CD4-positive, alpha-beta T cell treated with Interleukin-1 beta for 1 hour (primary cell): ENCODE data around the gene INPP5A.
"Not testable (repeated sequence)": the region's sequence is repeated elsewhere in the genome, so short reads cannot be mapped to it uniquely, and the experiment has no call there.

Experiments used
- DNase-seq, 2 donors: peaks; one replicate each; pipeline ENCODE4 v3.0.0-alpha.2; 2020 to 2022

Gene INPP5A

DNA sequence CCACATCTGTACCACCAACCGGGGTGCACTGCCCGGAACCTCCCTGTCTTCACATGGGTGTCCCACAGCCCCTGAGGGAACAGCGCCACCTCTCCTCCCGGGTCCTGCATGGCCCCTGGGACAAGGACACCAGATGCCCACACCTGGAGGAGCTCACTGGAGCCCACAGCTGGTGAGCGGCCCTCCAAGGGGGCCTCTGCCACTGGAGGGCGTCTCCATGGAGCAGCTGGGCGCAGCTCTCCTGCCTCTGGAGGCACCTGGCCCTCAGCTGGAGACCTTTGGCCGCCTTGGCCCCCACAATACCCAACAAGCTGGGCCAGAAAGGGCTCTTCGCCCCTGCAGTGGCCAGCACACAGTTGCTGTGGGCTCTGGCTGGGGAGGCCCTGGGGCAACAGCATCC is 255.6 kb downstream of the INPP5A start:
- DNase-seq: no peak

DNA sequence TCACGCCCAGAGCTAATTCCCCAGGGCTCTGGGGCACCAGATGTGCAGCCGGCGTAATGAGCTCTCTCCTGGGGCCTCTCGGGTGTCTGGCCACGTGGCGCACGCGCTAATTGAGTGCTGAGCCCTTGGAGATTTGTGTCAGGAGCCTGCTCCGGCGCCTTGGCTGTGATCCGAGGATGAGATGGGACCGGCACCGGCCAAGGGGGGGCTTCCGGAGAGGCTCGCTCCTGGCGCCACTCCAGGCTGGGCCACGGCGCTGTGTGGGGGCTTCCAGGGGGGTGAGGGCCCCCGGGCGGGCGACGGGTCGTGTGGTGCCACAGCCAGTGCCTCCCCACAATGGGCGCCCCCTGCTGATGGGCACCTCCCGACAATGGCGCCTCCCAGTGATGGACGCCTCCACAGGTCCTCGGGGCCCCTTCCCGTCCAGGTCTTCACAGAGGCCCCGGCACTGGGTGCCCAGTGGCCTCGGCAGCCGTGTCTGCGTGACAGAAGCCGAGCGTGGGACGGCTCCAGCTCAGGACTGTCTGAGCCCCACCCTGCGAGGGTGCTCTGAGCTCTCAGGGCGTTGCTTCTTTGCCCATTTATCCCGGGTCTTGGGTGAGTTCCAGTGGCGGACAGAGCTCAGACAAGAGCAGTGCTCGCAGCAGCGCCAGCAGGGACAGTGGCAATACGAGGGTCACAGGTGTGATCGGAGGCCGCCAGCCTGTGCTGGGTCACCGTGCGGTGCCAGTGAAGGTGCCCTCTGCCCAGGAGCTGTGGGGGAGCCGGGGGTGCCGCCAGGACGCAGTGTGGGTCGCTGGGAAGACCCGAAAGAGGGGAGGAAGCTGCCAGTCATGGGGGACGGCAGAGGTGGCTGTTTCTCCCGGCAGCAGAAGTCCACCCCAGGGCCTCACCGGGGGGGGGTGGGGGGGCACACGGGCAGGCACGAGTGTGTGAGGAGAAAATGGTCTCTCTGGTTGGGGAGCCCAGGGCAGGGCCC is 256.6 kb downstream of the INPP5A start:
- no peak for DNase-seq

DNA sequence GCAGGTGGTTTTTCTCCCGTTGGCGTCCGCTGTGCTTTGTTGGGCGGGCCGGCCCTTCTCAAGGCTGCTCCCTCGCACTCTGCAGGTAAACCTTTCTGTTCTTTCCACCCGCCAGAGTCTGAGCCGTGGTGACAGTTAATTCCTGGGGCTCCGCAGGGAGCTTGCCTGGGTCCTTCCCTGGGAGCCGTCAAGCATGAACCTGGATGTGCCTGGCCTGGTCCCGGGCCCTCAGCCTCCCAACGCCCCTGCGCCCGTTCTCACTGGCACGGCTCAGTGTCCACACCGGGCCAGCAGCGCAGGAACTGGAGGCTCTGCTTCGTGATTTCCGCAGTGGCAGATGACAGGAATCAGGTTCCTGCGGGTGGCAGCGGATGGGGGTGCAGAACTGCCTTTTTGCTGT is 259.3 kb downstream of the INPP5A start:
- DNase-seq: no peak

DNA sequence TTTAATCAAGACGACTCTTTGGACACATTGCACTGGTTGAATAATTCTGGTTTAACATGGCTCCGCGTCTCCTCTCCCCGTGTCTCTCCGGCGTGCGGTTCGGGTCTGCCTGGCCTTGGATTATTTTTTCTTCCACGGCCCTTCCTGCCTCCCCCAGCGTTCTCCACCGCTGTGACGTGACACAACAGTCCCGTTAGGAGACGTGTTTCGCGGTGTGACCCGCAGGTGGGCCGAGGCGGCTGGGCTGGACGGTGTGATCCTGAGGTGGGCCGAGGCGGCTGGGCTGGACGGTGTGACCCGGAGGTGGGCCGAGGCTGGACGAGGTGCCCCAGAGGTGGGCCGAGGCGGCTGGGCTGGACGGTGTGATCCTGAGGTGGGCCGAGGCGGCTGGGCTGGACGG is 260.4 kb downstream of the INPP5A start:
- DNase-seq: not testable (repeated sequence)

DNA sequence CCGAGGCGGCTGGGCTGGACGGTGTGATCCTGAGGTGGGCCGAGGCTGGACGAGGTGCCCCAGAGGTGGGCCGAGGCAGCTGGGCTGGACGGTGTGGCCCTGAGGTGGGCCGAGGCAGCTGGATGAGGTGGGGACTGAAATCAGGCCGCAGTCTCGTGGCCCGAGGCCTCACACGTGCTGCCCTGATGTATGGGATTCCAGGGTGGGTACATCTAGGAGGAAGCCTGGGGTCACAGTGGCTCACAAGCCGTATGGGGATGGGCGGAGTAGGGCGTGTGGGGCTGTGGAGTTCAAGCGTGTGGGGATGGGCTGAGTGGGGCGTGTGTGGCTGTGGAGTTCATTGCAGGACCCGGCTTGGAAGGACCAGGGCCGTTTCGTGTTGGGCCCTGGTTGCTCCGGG is 260.8 kb downstream of the INPP5A start:
- no peak for DNase-seq

DNA sequence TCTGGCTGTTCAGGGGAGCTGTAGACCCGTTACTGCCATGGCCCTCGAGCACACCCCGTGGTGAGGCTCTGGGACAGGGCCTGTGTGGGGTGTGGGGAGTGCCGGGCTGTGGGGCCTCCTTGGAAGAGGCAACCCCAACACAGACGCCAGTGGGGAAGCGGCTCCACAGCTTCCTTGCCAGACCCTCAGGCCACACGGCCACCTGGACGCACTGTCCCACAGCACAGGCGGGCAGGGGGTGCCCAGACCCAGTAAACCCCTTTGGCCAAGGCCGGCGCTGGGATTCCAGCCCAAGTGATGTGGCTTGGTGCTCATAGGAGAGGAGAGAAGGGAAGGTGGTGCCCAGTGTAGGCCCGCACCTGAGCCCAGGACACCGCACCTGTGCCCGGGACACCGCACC is 261.3 kb downstream of the INPP5A start:
- DNase-seq: no peak

DNA sequence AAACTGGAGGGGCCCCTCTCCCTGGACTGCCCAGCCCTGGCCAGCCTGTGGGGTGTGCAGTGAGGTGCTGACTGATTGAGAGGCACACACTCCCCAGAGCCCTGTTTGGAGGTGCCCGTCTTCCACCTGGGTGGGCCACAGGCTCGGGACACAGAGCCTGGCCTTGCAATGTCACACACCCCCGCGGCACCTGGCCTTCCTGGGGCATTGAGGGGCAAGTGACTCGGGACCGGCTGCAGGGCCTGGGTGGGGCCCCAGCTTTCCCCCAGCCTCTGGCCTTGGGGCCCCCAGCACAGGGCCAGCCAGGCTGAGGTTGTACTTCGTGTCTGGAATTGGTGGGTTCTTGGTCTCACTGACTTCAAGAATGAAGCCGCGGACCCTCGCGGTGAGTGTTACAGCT is 262.3 kb downstream of the INPP5A start:
- DNase-seq: no peak

DNA sequence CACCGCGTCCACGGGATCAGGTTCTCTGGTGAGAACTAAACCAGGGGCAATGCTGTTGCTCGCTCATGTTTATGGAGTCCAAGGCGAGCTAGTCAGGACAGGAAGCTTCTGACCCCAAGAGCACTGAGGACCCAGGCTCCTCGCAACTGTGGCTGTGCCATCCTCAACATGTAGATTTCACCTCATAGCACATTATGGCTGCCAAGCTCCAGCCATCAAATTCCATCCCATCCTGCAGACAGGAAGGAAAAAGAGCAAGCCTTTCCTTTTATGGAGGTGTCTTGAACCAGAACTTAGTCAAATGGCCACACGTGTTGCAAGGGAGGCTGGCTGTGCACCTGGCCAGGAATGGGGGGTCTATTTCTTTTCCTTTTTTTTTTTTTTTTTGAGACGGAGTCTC is 264.5 kb downstream of the INPP5A start:
- no peak for DNase-seq

DNA sequence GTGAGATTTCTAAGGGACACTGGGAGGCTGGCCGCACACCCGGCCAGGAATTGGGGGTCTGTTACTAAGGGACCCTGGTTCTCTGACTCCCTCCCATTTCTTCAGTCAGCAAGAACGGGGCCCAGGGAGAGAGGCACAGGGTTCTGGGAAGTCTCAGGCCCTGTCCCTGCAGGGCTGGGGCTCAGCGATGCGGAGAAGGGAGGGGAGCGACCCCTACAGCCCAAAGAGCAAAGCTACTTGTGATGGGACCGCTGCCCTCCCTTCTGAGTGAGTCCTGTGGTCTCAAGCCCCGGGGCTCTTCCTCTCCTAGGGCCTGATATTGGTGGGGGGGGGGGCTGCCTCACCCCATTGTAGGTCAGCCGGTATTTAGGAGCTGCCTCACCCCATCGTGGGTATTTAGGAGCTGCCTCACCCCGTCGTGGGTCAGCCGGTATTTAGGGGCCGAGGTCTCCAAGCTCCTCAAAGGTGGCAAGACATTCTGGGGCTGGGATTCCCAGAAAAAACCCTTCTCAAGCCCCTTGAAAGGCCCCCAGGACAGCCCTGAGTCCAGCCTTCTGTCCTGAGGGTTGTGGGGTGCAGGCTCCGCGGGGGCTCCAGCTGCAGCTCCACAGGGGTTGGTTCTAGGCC is 265.2 kb downstream of the INPP5A start:
- no peak for DNase-seq

DNA sequence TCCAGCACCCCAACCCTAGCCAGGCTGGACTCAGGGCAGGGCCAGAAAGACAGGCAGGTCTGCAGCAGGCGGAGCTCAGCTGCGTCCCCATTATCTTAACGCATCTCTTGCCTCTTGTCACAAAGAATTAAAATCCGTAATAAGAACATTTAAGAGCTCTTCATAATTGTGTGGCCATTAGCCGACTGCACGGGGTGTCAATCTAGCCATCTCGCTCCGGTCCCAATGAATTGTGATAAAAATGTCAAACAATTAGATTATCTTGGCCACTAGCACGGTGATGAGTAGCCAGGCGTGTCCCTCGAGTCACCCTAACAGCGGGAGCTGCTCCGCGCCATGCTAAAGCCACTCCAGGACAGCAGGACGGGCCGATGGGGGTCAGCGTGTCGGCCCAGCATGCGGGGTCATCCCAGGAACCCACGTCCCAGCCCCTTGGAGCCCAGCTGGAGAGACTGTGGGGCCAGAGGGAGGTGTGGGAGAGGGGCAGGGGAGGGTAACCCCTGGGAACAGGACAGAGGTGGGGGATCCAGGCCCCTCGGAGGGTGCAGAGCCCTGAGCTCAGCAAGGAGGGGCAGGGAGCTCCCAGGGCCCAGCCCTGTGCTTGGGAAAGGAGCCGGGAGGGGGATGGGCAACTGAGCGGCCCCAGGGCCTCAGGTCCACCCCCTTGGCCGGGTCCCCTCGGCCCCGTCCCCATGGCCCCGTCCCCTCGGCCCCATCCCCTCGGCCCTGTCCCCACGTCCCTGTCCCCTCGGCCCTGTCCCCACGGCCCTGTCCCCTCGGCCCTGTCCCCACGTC is 266.0 kb downstream of the INPP5A start:
- DNase-seq: no peak

DNA sequence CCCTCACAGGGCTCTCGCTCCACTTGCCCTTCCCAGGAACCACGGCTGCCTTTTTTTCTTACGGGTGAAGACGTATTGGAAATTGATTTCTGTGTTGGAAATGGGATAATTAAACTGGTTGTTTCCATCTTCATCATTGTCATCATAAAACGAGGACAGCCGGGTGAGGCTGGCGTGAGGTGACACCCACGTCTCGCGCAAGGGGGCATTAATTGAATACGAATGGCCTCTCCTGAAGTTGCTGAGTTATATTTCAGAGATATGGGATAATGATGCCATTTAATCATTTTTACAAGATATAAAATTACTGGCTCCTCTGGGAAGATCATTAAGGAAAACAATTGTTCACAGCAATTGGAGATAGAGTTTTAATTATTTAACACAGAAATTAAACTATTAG is 266.7 kb downstream of the INPP5A start:
- DNase-seq: no peak

DNA sequence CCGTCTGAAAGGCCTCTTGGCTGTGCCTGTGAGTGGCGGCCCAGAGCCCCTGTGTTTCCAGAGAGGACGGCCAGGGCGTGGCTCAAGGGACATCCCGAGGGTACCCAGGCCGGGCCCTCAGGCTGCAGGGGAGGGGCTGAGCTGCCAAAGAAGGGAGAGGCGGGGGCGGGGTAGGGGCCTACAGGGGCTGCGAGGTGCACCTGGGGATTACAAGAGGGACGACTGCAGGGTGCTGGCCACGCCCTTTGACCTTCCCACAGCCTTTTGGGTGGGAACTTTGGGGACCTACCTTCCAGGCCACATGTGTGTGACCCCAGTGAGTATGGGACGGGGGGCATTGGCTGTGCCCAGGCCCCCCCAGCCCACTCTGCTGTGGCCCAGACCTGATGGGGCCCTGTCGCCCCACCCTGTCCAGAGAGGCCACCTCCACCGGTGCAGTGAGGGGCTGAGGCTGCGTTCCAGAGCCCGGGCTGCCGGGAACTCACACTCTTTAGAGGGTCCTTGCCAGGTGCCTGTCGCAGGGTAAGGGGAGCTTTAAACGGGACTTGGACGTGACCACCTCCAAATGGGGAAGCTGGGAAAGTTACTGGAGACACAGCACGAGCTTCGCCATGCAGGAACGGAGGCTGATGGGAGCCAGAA is 267.3 kb downstream of the INPP5A start:
- DNase-seq: no peak

DNA sequence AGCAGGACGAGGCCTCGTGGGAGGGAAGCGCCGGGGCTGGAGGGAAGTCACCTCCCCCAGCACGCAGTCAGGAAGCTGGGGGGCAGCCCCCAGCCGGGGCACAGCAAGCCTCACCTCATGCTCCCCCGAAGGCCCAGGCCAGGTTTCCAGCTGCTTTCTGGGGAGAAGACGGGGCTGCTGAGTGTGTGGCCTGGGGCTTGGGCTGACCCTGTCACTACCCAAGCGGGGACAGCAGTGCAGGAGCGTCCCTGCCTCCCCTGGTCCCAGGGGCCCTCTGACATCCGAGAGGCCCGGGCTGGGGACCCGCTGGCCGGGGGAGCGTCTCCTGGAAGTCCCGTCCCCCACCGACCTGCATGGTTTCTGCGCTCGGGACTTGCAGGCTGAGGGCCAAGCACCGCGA is 268.0 kb downstream of the INPP5A start:
- no peak for DNase-seq

DNA sequence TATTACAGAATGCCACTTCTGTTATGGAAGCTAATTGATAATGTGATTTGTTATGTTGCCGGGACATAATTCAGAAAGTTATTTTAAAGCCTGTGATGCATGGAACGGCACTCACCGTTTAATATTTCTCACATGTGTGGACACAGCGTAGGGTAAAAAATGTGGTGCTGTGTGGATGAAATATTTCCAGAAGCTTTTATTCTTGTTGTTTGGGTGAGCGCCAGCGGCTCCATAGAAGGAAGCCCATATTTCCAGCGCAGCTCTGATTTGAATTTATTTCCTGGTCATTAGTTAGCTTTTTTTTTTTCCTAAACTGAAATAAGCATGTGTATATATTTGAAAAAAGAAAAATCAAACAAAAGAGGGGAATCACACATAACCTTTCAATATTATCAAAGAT is 268.5 kb downstream of the INPP5A start:
- DNase-seq: no peak

DNA sequence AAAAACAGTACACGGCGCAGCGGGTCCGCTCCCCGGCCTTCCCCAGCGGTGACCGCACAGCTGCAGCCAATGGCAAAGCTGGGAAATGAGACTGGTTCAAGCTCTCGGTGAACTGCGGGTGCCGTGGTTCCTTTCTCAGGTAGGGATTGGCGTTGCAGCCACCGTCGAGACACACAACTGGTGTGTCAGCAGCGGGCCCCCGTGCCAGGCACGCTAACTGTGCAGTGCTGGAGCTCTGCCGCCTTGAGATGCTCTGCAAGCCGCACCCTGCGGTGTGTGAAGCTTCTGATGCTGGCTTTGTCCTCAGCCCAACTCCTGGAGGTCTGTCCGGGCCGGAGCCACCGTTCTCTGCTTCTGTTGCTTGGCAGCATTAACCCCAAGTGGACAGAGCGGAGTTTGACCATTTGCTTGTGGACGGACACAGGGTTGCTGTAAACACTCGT is 269.0 kb downstream of the INPP5A start:
- DNase-seq: no peak

DNA sequence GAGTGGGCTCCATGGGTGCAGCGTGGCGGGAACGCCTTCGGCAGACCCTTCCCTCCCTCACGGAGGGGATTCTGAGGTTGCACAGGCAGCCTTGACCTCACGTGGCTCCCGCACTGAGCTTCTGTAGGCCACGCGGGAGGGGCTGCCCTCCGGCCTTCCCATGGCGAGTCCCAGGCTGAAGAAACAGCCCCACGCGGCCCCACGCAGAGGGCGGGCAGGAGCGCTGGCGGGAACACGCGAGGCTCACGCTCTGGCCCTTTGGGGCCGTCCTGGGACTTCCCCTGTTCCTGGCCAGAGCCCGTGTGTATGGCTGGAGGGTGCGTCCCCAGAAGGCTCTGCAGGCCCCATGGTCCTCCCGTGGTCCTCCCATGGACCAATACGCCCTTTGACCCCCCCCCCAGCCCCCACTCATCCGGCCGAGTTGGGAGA is 270.0 kb downstream of the INPP5A start:
- no peak for DNase-seq

DNA sequence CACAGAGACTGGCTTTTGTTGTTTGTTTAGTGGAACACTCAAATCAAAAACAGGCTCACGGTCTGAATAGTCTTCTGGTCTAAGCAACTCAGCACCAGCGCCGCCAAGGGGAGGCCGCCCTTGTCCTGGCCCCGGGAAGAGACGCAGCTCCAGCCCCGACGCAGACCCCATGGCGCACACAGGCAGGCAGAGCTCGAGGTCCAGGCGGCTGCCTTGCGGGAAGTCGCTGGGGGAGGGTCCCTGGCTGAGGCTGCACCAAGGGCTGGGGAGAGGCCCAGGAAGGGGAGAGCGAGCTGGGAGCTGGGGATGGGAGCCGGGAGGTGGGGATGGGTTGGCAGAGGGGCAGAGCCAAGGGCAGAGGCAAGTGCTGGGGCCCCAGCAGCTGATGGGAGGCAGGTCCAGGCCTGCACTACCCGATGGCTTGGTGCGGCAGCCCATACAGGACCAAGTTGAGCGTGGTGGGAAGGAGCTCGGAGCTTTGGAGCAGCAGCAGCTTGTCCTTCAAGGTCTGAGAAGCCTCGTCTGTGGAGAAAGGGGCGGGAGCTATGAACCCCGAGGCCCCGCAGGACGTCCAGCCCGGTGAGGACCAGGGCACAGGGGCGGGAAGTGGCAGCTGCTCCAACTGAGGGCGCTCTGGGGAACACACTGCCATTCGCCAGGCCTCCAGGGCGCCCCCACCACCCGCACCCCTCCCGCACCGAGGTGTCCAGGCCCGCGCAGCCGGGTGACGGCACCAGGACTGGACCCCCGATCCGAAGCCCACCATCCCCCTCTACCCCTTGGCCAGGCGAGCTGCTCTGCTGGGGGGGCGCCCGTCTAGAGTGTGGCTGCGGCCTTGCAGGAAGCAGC is 271.0 kb downstream of the INPP5A start:
- DNase-seq: no peak

DNA sequence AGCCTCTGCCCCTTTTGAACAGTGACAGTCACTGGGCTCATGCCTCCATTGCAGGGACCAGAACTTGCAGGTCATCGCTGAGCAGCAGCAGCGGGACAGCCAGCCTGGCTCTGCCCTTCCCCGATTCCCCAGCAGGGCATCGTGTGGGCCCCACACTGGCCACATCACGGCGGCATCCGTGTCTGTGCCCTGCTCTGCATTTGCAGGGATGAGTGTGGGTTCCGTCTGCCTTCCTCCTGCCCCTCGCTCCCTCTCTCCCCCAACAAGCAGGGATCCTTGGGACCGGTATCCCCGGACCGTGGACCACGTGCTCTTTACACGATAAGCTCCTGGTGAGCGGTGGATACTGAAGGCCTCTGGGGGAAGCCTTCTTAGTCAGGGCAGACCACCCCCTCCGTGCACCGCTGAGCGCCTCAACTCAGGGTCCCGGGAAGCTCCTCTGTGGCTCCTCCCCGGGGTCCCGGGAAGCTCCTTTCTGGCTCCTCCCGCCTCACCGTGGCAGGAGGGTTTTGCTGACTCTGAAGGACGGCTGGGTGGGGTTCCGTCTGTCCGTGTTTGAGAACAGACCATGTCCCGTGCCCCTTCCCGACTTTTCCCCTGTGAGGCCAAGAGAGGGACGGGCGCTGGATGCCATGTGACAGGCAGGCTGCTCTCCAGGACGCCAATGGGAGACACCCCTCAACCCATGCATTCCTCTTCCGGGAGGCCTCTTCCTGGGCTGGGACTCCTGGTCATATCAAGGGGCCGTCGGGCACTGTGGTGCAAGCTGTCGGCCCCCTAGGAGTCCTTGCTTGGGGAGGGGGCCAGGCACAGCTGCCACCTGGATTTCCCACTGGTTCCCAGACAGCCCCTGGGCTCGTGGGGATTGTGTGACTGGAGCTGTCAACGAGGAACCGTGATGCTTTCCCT is 271.9 kb downstream of the INPP5A start:
- DNase-seq: no peak

DNA sequence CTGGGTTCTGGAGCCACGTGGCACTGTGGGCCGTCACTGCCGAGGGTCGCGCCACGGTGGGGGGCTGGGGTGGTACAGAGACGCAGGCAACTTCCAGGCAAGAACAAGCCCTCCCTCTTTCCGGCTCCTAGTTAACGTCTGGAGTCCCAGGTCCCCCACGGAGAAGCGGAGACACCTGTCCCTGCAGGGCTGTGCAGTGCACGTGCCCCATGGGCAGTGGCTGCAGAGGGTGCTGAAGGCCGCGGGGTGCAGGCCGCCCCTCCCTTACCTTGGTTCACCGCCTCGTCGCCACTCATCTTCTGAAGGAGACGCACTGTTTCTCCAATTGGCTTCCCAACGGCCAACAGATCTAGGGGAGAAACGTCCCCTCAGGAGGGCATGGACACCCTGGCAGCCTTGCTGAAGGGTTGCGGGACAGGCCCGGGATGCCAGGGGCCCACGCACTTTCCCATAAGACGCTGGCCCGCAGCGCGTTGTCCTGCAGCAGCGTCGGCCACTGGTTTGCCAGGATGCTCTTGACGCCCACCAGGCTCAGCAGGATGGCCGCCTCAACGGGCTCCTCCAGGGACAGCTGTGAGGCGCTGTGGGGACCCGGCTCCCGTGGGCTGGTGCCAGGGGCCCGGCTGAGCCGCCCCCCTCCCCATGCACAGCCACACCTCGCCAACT is 272.7 kb downstream of the INPP5A start:
- DNase-seq: no peak
